Stimulated activated naive CD4-positive, alpha-beta T cell (primary cell): ENCODE measurements around the gene SURF2.

ENCODE experiments used
- DNase-seq, 6 experiments: peaks; one replicate each; lab custom pipeline; 2025; lab: John Stamatoyannopoulos, UW

The SURF2 gene

DNA sequence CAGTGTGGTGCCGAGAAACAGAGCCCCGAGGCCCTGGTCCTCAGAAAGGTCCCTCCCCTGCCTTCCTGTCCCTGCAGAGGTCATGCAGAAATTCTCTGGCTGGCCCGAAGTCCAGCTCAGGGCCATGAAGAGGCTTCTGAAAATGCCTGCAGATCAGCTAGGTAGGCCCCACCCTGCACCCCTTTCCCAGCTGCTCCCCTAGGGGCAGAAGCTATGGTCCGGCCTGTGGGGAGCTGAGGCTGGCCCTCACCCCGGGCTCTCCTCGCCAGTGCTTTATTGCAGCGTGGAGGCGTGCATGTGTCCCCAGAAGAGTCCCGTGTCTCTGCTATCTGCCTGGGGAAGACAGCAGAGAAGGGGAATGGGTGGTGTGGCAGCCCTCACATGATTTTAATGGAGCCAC lies 41.5 kb downstream of the SURF2 start:
- DNase-seq, result no peak

DNA sequence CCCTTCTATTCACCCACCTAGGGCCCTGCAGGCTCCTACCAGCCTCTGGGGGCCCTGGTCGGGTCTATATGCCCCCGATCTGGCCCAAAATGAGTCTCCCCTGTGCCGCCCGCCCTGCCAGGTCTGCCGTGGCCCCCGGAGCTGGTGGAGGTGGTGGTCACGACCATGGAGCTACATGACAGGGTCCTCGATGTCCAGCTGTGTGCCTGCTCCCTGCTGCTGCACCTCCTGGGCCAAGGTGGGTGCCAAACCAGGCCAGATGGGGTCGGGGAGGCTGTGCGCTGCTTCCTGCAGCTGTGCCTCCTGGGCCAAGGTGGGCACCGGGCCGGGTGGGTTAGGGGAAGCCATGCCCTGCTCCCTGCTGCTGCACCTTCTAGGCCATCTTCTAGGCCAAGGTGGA lies 43.9 kb downstream of the SURF2 start:
- no peak for DNase-seq

DNA sequence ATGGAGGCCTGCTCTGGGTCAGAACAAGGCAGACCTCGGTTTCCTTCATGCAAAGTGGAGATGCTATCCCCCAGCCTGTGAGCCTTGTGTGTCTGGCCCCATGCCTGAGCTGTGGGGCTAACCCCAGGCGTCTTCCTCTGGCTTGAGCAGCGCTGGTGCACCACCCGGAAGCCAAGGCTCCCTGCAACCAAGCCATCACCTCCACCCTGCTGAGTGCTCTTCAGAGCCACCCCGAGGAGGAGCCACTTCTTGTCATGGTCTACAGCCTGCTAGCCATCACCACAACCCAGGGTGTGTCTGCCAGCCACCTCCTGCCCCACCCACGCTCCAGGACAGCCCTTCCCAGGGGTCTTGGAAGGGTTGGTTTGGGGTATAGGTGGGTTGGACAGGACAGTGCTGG lies 45.2 kb downstream of the SURF2 start:
- DNase-seq, result no peak

DNA sequence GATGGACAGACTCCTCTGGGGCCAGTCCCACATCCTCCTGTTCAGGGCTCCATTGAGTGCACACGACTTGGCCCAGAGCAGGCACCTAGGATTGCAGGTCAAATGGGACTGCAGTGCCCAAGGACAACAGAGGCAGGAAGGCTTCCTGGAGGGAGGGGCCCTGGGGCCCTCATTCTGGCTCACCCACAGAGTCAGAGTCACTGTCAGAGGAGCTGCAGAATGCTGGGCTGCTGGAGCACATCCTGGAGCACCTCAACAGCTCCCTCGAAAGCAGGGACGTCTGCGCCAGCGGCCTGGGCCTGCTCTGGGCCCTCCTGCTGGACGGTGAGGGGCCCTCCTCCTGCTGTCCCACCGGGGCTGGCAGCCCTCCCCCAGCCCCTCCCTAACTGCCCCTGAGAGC lies 46.3 kb downstream of the SURF2 start:
- DNase-seq, result no peak

DNA sequence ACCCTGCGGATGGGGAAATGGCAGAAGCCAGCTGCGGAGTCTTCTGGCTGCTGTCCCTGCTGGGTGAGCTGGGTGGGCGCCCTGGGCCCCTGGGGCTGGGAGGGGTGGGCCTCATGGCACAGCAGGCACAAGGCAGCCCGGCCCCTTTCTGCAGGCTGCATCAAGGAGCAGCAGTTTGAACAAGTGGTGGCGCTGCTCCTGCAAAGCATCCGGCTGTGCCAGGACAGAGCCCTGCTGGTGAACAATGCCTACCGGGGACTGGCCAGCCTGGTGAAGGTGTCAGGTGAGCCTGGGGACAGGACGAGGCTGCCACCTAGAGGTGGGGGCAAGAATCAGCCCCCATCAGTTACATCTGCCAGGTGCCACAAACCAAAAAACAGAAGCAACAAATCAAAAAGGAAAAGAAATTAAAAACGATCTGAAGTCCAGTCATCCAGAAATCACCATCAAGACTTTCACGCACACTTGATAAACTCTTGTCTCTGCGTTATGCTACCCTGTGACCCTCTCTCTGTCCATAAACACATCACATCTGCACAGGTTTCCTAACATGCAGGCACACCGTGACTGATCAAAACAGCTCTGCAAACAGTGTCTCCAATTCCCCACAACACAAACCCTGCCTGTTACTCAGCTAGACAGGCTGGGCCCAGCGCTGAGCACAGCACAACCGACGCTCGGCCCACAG lies 47.6 kb downstream of the SURF2 start:
- DNase-seq, result peak; percentile 18 to 57 (median 42)

DNA sequence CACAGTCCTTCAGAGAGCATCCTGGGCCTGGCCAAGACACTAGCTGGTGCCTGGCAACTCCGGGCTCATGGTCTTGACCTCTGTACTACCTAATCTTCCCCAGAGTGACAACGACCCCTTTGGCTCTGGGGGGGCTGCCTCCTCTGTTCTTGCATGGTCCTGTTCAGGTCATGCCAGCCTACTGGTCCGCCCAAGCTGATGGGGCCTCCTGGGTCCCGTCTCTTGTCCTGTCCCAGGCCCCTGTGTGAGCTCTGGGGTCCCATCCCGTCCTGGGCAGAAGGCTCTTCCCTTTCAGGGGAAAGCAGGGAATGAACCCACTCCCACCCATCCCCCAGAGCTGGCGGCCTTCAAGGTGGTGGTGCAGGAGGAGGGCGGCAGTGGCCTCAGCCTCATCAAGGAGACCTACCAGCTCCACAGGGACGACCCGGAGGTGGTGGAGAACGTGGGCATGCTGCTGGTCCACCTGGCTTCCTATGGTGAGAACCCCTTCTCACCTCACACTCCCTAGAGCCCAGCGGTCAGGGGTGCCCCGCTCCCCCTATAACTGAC lies 48.2 kb downstream of the SURF2 start:
- no peak for DNase-seq

DNA sequence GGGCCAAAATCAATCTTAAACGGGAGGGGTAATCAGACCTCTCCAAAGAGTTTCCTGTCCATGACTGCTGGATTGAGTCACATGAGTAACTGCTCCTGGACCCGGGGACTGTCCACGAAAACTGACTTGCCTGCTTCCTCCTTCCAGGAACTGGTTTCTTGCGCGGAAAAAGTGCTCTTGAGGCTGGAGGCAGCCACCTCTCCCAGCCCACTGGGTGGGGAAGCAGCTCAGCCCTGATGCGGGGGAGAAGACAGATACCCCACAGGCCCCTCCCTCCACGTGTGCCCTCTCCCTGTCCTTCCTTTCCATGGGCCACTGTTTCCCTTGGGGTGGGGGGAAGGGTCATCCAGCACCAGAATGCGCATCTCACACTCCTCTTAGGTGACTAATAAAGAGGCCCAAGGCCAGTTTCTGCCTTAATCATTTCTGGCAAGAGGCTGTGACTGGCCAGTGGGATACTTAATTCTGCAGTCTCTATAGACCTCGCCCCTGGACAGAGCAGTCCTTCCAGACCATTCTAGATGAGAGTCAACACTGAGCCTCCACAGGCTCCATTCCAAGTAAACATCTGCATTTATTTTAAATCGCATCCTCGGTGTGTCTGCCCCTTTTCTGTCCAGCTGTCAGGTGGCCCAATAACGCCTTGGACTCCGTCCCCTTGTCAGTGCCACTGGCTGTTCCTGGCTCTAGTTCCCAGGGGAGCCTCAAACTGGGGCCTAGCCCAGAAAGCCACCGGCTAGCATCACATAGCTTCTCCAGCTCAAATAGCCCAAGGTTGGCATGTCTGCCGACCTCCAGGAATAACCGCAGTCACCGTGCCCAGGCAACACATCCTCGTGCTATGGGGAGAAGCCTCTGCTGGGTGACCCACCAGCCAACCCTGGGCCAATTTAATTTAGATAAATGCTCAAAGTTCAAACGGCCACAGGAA lies 49.4 kb downstream of the SURF2 start:
- DNase-seq, result no peak

DNA sequence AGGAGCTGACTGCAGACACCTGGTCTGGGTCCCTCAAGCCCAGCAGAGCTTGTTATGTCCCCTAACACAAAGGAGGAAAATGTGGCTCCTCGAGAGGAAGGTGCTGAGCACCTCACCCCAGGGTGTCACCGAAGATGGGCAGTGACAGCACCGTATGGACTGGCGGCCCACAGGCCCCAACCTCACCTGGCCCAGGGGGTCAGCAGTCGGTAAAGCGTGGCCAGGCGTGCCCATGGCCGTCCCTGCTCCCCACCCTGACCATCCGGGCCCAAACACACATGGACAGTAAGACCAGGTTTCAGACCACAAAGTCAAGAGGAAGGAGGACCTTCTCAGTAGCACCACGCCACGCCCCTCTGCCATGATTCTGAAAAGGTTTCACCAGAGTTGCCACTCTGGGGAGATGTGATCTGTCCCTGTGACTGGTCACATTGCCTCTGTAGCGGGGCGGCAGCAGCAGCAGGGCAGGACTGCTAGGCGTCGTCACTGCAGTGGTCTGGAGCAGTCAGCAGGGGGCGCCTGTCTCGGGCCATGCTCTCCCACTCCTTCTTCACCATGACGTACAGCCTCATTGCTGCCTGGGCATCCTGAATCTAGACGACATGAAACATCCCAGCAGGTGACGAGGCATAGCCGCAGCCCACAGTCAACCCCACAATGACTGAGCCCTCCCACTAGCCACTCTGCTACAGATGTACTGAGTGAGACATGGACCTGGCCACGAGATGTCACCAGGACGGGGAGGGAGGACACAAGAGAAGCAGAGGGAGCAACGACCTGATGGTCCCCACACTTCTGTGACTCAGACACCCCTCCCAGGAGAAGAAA lies 50.3 kb downstream of the SURF2 start:
- peak; percentile 50 to 75 (median 61) for DNase-seq

DNA sequence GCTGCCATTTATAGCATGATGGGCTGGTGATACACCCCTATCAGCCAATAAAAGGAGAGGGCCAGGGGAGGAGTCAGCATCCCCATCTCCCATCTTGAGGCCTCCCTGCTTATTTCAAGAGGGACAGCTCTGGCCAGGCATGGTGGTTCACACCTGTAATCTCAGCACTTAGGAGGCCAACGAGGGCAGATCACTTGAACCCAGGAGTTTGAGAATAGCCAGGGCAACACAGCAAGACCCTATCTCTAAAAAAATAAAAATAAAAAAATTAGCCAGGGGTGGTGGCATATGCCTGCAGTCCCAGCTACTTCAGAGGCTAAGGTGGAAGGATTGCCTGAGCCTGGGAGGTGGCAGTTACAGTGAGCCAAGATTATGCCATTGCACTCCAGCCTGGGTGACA lies 51.7 kb downstream of the SURF2 start:
- no peak for DNase-seq
